HL-60 (cell line): Measurements from ENCODE around the gene SIGLEC11.
"Not testable (repeated sequence)": the region's sequence is repeated elsewhere in the genome, so short reads cannot be mapped to it uniquely, and the experiment has no call there.

Experiments used
- CTCF ChIP-seq: IDR thresholded peaks from one replicate; pipeline ENCODE4 v1.5.1; 2011; ENCODE audit warnings: low read length, control low read depth, inconsistent platforms; ENCODE audit not compliant: insufficient read depth
- TF ChIP-seq, protein P1 (sequence below): IDR thresholded peaks from 2 replicates; pipeline ENCODE4 v1.6.1; 2012; ENCODE audit warnings: low read depth; ENCODE audit not compliant: insufficient replicate concordance

GRCh38 chr19:49958144-49958543 is 2.8 kb downstream of the SIGLEC11 start:
- not testable (repeated sequence) for TF ChIP-seq CTCF
- TF ChIP-seq, protein P1, sequence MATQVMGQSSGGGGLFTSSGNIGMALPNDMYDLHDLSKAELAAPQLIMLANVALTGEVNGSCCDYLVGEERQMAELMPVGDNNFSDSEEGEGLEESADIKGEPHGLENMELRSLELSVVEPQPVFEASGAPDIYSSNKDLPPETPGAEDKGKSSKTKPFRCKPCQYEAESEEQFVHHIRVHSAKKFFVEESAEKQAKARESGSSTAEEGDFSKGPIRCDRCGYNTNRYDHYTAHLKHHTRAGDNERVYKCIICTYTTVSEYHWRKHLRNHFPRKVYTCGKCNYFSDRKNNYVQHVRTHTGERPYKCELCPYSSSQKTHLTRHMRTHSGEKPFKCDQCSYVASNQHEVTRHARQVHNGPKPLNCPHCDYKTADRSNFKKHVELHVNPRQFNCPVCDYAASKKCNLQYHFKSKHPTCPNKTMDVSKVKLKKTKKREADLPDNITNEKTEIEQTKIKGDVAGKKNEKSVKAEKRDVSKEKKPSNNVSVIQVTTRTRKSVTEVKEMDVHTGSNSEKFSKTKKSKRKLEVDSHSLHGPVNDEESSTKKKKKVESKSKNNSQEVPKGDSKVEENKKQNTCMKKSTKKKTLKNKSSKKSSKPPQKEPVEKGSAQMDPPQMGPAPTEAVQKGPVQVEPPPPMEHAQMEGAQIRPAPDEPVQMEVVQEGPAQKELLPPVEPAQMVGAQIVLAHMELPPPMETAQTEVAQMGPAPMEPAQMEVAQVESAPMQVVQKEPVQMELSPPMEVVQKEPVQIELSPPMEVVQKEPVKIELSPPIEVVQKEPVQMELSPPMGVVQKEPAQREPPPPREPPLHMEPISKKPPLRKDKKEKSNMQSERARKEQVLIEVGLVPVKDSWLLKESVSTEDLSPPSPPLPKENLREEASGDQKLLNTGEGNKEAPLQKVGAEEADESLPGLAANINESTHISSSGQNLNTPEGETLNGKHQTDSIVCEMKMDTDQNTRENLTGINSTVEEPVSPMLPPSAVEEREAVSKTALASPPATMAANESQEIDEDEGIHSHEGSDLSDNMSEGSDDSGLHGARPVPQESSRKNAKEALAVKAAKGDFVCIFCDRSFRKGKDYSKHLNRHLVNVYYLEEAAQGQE, result not testable (repeated sequence)
